Keratinocyte (primary cell): ENCODE measurements around the gene CCDC92B.

Experiments used
- EZH2 ChIP-seq: IDR thresholded peaks from one replicate; pipeline ENCODE4 v1.6.1; 2012; ENCODE audit warnings: inconsistent platforms, mild to moderate bottlenecking, low read length, moderate library complexity
- TF ChIP-seq, protein P1 (sequence below), 3 experiments: IDR thresholded peaks in 1 of 3; conservative IDR thresholded peaks in 1 of 3; optimal IDR thresholded peaks in 1 of 3; 2 replicates in 2 of 3; 3 replicates in 1 of 3; pipeline versions ENCODE3 to v1.5.1; 2011; ENCODE audit warnings: low read length in 3 of 3, mild to moderate bottlenecking in 3 of 3, moderate library complexity in 2 of 3, control low read depth in 1 of 3, inconsistent platforms in 1 of 3; ENCODE audit not compliant: insufficient read depth in 2 of 3; ENCODE audit errors: extremely low read depth in 1 of 3

DNA sequence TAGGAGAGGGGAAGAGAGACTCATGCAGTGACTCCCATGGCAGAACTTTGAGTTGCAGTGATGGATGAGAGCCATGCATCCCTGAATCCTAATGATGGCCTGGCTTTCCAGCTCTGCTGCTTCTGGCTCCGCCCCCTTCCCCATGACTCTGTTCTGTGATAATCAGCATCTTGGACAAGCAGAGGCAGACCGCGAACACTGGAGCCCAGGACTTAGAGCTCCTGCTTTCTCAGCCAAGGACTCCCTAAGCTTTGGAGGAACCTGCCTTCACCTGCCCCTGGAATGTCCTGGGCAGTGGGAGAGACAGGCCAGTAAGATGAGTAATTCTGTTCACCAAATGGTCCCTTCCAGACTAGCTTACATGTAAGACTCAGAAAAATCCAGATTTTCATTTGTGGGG is 12.5 kb downstream of the CCDC92B start:
- TF ChIP-seq, protein P1, sequence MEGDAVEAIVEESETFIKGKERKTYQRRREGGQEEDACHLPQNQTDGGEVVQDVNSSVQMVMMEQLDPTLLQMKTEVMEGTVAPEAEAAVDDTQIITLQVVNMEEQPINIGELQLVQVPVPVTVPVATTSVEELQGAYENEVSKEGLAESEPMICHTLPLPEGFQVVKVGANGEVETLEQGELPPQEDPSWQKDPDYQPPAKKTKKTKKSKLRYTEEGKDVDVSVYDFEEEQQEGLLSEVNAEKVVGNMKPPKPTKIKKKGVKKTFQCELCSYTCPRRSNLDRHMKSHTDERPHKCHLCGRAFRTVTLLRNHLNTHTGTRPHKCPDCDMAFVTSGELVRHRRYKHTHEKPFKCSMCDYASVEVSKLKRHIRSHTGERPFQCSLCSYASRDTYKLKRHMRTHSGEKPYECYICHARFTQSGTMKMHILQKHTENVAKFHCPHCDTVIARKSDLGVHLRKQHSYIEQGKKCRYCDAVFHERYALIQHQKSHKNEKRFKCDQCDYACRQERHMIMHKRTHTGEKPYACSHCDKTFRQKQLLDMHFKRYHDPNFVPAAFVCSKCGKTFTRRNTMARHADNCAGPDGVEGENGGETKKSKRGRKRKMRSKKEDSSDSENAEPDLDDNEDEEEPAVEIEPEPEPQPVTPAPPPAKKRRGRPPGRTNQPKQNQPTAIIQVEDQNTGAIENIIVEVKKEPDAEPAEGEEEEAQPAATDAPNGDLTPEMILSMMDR (optimal IDR thresholded peaks at IDR 0.05 in 1 of 3, IDR thresholded peaks at IDR 0.05 in 1 of 3, conservative IDR thresholded peaks at IDR 0.05 in 1 of 3; ENCODE audit: extremely low read depth in 1 of 3, insufficient read depth in 2 of 3, low read length in 3 of 3): no peak
- TF ChIP-seq EZH2: no peak
